CD4-positive, alpha-beta T cell treated with Interleukin-2 at 100 ng/mL for 4 hours (primary cell): ENCODE measurements around the gene DDX23.
A peak's percentile ranks its signal among the peaks of the same experiment; 100 is the strongest.
"Not testable (repeated sequence)": the region's sequence is repeated elsewhere in the genome, so short reads cannot be mapped to it uniquely, and the experiment has no call there.

Experiments used
- DNase-seq: peaks from one replicate; pipeline ENCODE4 v3.0.0-alpha.2; 2020; ENCODE audit warnings: low spot score

DDX23 gene

GRCh38 chr12:48862760-48863159 is 10.8 kb upstream of the DDX23 start:
- DNase-seq: no peak

DNA sequence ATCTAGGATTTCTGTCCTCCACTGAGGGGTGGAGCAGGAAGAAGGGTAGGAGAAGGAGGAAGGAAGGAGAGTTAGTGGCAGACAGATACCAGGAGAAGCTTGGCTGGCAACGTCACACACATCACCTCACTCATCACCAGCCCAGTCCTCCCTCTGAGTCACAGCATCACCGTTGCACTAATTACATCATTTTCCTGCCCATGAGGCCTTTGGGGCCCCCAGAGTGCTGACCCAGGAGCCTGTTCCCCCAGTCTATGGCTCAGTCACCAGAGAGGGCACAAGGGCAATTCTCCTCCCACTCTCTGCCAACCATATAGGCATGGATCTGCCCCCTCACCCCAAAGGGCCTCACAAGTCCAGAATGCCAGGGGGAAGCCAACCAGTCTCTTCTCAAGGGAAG is 9.1 kb upstream of the DDX23 start:
- no peak for DNase-seq

- DNase-seq: not testable (repeated sequence)
These were observed 8.3 kb upstream of the DDX23 start for GRCh38 chr12:48860236-48860635.

DNA sequence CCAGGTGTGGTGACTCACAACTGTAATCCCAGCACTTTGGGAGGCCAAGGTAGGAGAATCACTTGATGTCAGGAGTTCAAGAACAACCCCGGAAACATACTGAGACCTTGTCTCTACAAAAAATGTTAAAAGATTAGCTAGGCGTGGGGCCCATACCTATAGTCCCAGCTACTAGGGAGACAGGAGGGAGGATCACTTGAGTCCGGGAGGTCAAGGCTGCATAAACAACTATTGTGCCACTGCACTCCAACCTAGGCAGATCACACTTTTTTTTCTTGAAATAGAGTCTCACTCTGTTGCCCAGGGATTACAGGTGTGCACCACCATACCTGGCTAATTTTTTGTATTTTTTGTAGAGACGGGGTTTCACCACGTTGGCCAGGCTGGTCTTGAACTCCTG is 7.6 kb upstream of the DDX23 start:
- DNase-seq: no peak

GRCh38 chr12:48858043-48858442 is 6.1 kb upstream of the DDX23 start:
- DNase-seq: no peak

DNA sequence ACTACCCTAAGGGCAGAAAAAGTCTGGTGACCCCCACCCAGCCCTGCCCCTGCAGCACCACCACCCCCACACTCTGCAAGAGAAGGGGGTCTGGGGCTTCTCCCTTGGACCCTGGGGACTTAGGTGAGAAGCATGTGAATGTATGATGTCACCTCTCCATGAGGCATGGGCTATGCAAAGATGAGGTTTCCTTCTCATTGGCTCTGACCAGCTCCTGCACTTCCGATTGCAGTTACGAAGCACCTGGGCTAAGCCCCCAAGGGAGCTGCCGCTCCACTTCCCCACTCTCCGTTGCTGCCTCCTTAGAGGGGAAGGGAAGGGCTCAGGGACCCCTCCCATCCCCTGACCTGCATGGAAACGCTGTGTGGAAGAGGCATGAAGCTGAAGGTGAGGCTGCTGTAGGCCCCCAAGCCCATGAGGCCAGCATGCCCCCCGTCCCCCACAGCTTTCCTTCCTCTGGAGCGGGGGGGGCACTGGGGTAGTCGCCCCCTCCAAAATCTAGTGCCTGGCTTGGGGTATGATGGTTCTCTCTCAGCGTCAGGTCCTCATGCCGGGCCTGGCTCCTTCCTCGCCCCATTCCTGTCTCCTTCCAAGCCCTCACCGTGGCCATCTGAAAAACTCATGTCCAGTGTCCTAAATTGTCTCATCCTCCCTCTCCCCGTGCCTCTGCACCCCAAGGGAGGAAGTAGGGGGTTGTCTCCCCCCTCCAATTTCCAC is 5.5 kb upstream of the DDX23 start:
- DNase-seq: no peak

DNA sequence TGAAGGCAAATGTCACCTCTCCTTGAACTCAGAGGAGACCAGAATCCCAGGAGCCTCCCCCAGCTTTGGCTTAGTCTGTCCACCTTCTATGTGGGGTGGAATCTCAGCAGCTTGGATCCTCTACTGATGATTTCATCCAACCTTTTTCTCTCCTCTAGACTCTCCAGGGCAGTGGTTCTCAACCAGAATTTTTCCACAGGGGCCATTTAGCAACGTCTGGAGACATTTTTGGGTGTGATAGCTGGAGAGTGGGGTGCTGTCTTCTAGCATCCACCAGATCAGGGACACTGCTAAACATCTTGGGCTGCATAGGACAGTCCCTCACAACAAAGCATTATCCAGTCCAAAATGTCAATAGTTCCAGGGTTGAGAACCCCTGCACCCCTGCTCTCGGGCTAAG is 4.4 kb upstream of the DDX23 start:
- no peak for DNase-seq

- not testable (repeated sequence) for DNase-seq
These were observed 3.0 kb upstream of the DDX23 start for GRCh38 chr12:48854932-48855331.

- DNase-seq: no peak
These were observed 2.5 kb upstream of the DDX23 start for GRCh38 chr12:48854488-48854887.

DNA sequence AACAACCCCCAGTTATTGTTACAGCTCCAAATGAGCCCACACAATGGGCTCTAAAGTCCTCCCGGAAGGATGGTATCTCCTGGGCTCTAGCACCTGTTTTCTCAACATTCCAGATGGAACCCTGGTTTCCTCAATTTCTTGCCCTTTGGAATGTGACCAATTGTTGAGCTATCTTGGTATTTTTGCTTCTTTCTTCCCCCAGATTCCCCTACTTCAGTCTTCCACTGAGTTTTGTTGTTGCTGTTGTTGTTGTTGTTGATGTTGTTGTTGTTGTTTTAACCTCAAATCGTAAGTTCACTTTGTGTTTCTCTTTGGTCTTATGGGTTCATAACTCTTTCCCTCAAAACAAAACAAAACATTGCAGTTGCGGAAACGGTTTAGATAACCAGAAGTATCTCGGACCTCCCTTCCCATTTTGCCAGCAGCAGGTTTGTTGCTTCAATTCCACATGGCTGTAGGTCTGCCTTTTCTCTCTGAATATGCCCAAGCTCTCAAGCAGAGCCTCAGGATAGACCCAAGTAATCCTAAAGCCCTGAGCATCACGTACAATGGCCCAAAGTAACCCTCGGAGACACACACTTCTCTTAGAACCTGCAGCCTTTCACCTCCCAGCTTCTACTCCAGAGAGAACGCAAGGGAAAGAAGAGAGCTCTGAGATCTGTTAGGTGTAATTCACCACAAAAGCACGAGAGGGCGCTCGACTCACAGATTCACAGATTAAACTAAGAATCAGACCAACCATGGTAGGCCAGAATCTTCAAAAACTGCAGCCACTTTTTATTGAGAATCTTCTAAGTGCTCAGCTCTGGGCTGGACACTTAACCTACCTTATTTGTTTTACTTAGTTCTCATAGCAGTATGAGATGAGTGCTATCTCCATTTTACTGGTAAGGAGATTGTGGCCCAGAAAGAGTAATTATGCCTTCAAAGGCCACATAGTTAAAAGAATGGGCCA is 1.0 kb upstream of the DDX23 start:
- DNase-seq: peak; percentile 94

- not testable (repeated sequence) for DNase-seq
These were observed 9.9 kb downstream of the DDX23 start for GRCh38 chr12:48842021-48842420.

- no peak for DNase-seq
These were observed 13.9 kb downstream of the DDX23 start for GRCh38 chr12:48838048-48838447.

DNA sequence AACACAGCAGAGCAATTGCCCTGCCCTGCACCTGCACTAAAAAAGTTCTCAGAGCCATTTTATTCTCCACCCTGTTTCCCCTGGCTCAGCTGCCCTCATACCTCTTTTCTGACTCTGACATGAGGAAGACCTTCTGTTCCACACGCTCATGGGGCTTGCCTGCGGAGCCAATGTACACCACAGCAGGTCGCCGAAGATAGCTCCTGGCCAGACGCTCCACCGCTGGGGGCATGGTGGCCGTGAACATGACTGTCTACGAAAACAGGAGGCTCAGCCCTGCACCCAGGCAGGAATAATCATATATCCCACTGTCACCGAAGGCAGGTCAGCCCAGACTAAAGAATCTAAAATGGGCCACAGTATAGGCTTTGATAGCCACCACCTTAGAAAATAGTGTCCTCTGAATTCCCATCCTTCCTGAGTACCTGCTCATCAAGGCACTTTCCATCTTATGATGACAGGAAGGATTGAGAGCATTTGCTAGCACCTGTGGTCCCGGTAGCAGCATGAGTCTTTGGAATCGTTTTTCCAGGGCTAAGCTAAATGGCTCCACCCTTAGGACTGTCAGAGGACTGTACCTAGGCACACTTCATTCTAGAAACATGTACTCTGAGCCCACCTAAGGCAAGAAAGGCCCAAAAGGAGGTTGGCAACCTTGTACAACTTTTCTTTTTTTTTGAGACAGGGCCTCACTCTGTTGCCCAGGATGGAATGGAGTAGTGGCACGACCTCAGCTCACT is 19.5 kb downstream of the DDX23 start:
- DNase-seq: no peak

GRCh38 chr12:48831257-48831656 is 20.7 kb downstream of the DDX23 start:
- DNase-seq: no peak

- no peak for DNase-seq
These were observed 23.0 kb downstream of the DDX23 start for GRCh38 chr12:48828841-48829575.

DNA sequence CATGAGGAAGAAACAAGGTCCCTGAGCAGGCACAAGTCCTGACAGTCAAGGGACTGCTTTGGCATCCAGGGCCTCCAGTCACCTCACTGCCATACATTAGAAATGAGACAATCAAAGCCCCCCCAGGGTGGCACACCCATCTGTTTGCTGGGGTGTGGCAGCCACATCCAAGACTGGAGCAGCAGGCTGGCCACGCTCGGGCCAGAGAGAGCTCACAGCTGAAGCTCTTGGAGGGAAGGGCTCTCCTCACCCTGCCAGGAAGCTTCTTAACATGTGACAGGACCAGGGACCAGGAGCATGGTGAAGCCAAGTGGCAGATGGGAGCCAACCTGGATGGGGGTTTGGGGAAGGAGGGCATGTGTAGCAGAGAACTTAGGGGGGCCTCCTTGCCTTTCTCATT is 23.7 kb downstream of the DDX23 start:
- DNase-seq: no peak

- DNase-seq: no peak
These were observed 24.4 kb downstream of the DDX23 start for GRCh38 chr12:48827513-48828096.

- no peak for DNase-seq
These were observed 24.9 kb downstream of the DDX23 start for GRCh38 chr12:48827026-48827425.

- no peak for DNase-seq
These were observed 25.6 kb downstream of the DDX23 start for GRCh38 chr12:48826209-48826855.

DNA sequence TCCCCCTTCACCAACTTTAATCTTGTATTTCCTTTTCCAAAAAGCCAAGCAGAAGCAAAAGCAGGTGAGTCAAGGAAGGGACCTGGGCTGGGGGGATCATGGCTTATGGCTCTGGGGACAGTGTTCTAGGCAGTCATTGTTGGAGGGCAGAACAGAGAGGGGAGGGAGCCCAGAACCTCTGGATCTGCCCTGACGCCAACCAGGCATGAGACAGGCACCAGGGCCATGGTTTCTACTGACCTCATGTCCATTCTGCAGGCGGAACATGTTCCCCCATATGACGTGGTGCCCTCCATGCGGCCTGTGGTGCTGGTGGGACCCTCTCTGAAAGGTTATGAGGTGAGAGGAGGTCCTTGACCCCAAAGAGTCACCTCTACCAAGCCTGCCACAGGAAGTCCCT is 27.1 kb downstream of the DDX23 start:
- DNase-seq: no peak

GRCh38 chr12:48824112-48824511 is 27.9 kb downstream of the DDX23 start:
- DNase-seq: peak; percentile 43
